H1 (cell line): ENCODE data around the gene FAM83F. TPM values are rescaled to one million over a fixed set of nuclear protein-coding genes. Genes with fewer than 3 reads are reported as not detected.

Experiments
- CTCF ChIA-PET: fragments of 300-600 bp; sonication (Branson Sonifier 250); formaldehyde crosslinking; loops from one replicate; lab custom pipeline; 2021; ENCODE audit not compliant: partially characterized antibody; lab: Charles Lee
- POLR2A ChIA-PET: fragments of 300-600 bp; sonication (Branson Sonifier 250); formaldehyde crosslinking; loops from one replicate; lab custom pipeline; 2021; ENCODE audit warnings: inconsistent platforms; ENCODE audit not compliant: partially characterized antibody; lab: Charles Lee
- DNase-seq, 2 experiments: peaks; one replicate each; pipeline versions ENCODE4 v3.0.0 to v3.0.0-alpha.2; 2010 to 2022; ENCODE audit warnings: low spot score in 2 of 2, low read depth in 1 of 2, mixed read lengths in 1 of 2
- FAIRE-seq: peaks from 2 replicates; lab custom pipeline; 2011; peaks lifted over from hg19 to GRCh38; lab: Jason Lieb, UNC
- H2AFZ ChIP-seq: 2 replicates; pipeline ENCODE4 v1.8.1; 2012; ENCODE audit warnings: low read length, inconsistent platforms
- H2AK5ac ChIP-seq: 2 replicates; pipeline ENCODE4 v1.6.1; 2013; ENCODE audit warnings: low read depth, low read length
- H2BK120ac ChIP-seq: replicated peaks from 2 replicates; pipeline ENCODE3; 2013; ENCODE audit warnings: low read depth, low read length, inconsistent platforms
- H2BK12ac ChIP-seq: 2 replicates; pipeline ENCODE4 v1.6.1; 2013; ENCODE audit warnings: low read depth, low read length
- H2BK15ac ChIP-seq: 2 replicates; pipeline ENCODE4 v1.6.1; 2013; ENCODE audit warnings: low read length
- H2BK20ac ChIP-seq: 2 replicates; pipeline ENCODE4 v1.6.1; 2013; ENCODE audit warnings: low read length
- H2BK5ac ChIP-seq: 2 replicates; pipeline ENCODE4 v1.6.1; 2013; ENCODE audit warnings: low read depth, low read length
- H3K14ac ChIP-seq: 2 replicates; pipeline ENCODE4 v1.6.1; 2013; ENCODE audit warnings: inconsistent platforms; ENCODE audit not compliant: insufficient read length
- H3K18ac ChIP-seq: 2 replicates; pipeline ENCODE4 v1.6.1; 2013; ENCODE audit warnings: low read length; ENCODE audit errors: extremely low read depth
- H3K23ac ChIP-seq: 2 replicates; pipeline ENCODE4 v1.6.1; 2013; ENCODE audit warnings: inconsistent platforms; ENCODE audit not compliant: insufficient read length
- H3K23me2 ChIP-seq: 2 replicates; pipeline ENCODE4 v1.6.1; 2013; ENCODE audit warnings: low read depth, low read length
- H3K27ac ChIP-seq: 2 replicates; pipeline ENCODE4 v1.6.1; 2011; ENCODE audit warnings: low read depth, low read length, inconsistent platforms
- H3K27me3 ChIP-seq, 4 experiments: replicated peaks in 1 of 4; 1 replicate in 1 of 4; 2 replicates in 3 of 4; pipeline versions ENCODE4 v1.6.1 to v1.8.1; 2011 to 2013; ENCODE audit warnings: low read length in 3 of 4, mild to moderate bottlenecking in 3 of 4, inconsistent platforms in 2 of 4, mixed read lengths in 2 of 4, moderate library complexity in 1 of 4; ENCODE audit not compliant: control insufficient read depth in 3 of 4, insufficient read depth in 3 of 4; ENCODE audit errors: extremely low read depth in 1 of 4
- H3K36me3 ChIP-seq, 4 experiments: 2 replicates each; pipeline versions ENCODE4 v1.6.1 to v1.8.1; 2011 to 2013; ENCODE audit warnings: mild to moderate bottlenecking in 4 of 4, low read length in 3 of 4, moderate library complexity in 2 of 4, control low read depth in 1 of 4, inconsistent platforms in 1 of 4; ENCODE audit not compliant: insufficient read depth in 4 of 4, control insufficient read depth in 2 of 4
- H3K4ac ChIP-seq: replicated peaks from 2 replicates; pipeline ENCODE3; 2013; ENCODE audit warnings: low read length, low read depth, mixed read lengths, inconsistent platforms; ENCODE audit not compliant: insufficient read length
- H3K4me1 ChIP-seq, 4 experiments: replicated peaks in 1 of 4; 1 replicate in 1 of 4; 2 replicates in 3 of 4; pipeline versions ENCODE4 v1.6.1 to v1.8.1; 2011 to 2013; ENCODE audit warnings: low read length in 3 of 4, inconsistent platforms in 2 of 4, mixed read lengths in 1 of 4; ENCODE audit not compliant: insufficient read depth in 4 of 4, control insufficient read depth in 3 of 4
- H3K4me2 ChIP-seq, 2 experiments: 2 replicates each; pipeline versions ENCODE4 v1.6.1 to v1.8.1; 2011 to 2013; ENCODE audit warnings: low read depth in 2 of 2, low read length in 2 of 2, control low read depth in 1 of 2, inconsistent platforms in 1 of 2, mild to moderate bottlenecking in 1 of 2; ENCODE audit not compliant: insufficient read depth in 1 of 2
- H3K4me3 ChIP-seq, 4 experiments: fragments of 200-600, 300-600 bp in 1 of 4; sonication (generic), shearing (Covaris generic), sonication (Bioruptor Twin) in 1 of 4; 2 replicates each; pipeline versions ENCODE4 v1.5.1 to v1.8.1; 2011 to 2016; ENCODE audit warnings: low read length in 4 of 4, low read depth in 3 of 4, control low read depth in 2 of 4, inconsistent platforms in 2 of 4, mild to moderate bottlenecking in 2 of 4, mixed read lengths in 1 of 4, moderate library complexity in 1 of 4; ENCODE audit not compliant: insufficient read depth in 2 of 4; ENCODE audit errors: extremely low read depth in 1 of 4
- H3K56ac ChIP-seq: replicated peaks from 2 replicates; pipeline ENCODE3; 2013; ENCODE audit warnings: low read depth, mild to moderate bottlenecking, mixed read lengths, low read length, inconsistent platforms; ENCODE audit not compliant: insufficient read length
- H3K79me1 ChIP-seq: 2 replicates; pipeline ENCODE4 v1.6.1; 2013; ENCODE audit warnings: low read depth, low read length, control low read depth
- H3K79me2 ChIP-seq, 2 experiments: 2 replicates each; pipeline versions ENCODE4 v1.6.1 to v1.8.1; 2012 to 2013; ENCODE audit warnings: low read length in 2 of 2, mild to moderate bottlenecking in 2 of 2, inconsistent platforms in 1 of 2; ENCODE audit not compliant: insufficient read depth in 2 of 2, control insufficient read depth in 1 of 2
- H3K9ac ChIP-seq, 4 experiments: replicated peaks in 1 of 4; 1 replicate in 1 of 4; 2 replicates in 3 of 4; pipeline versions ENCODE4 v1.6.1 to v1.8.1; 2011 to 2013; ENCODE audit warnings: low read depth in 3 of 4, low read length in 3 of 4, control low read depth in 2 of 4, mild to moderate bottlenecking in 2 of 4, moderate library complexity in 2 of 4, inconsistent platforms in 1 of 4; ENCODE audit errors: extremely low read depth in 1 of 4
- H3K9me3 ChIP-seq, 2 experiments: 2 replicates each; pipeline versions ENCODE4 v1.6.1 to v1.8.1; 2012 to 2013; ENCODE audit warnings: mild to moderate bottlenecking in 2 of 2, moderate library complexity in 2 of 2, control low read depth in 1 of 2, inconsistent platforms in 1 of 2, low read depth in 1 of 2, low read length in 1 of 2, mixed read lengths in 1 of 2; ENCODE audit not compliant: insufficient read depth in 2 of 2
- H4K20me1 ChIP-seq, 2 experiments: replicated peaks in 1 of 2; 2 replicates each; pipeline versions ENCODE3 to v1.8.1; 2011 to 2013; ENCODE audit warnings: inconsistent platforms in 2 of 2, low read length in 2 of 2, mild to moderate bottlenecking in 1 of 2; ENCODE audit not compliant: insufficient read depth in 2 of 2, control insufficient read depth in 1 of 2
- H4K5ac ChIP-seq: 2 replicates; pipeline ENCODE4 v1.6.1; 2013; ENCODE audit warnings: low read length, low read depth, mixed read lengths, inconsistent platforms; ENCODE audit not compliant: insufficient read length
- H4K8ac ChIP-seq: 2 replicates; pipeline ENCODE4 v1.8.0; 2013; ENCODE audit warnings: mild to moderate bottlenecking, moderate library complexity, low read length, inconsistent platforms; ENCODE audit not compliant: insufficient read depth; ENCODE audit errors: extremely low read depth
- H4K91ac ChIP-seq: replicated peaks from 2 replicates; pipeline ENCODE3; 2013; ENCODE audit warnings: low read length, mixed read lengths, inconsistent platforms; ENCODE audit not compliant: insufficient read length
- CREB1 ChIP-seq: IDR thresholded peaks from 2 replicates; pipeline ENCODE4 v1.6.1; 2012; ENCODE audit warnings: inconsistent platforms
- CTBP2 ChIP-seq: IDR thresholded peaks from 2 replicates; pipeline ENCODE4 v1.7.0; 2011; ENCODE audit warnings: borderline replicate concordance, mild to moderate bottlenecking, moderate library complexity, mixed read lengths, low read length; ENCODE audit not compliant: insufficient read depth, insufficient read length
- GABPA ChIP-seq: IDR thresholded peaks from 2 replicates; pipeline ENCODE4 v1.6.1; 2011; ENCODE audit warnings: mild to moderate bottlenecking, low read length, moderate library complexity, borderline replicate concordance; ENCODE audit not compliant: insufficient read depth
- NRF1 ChIP-seq: IDR thresholded peaks from 2 replicates; pipeline ENCODE4 v1.6.1; 2011; ENCODE audit warnings: mild to moderate bottlenecking, low read depth, low read length, improper control_type of control experiment
- RAD21 ChIP-seq, 2 experiments: IDR thresholded peaks in 1 of 2; conservative IDR thresholded peaks in 1 of 2; 2 replicates each; pipeline ENCODE4 v1.6.1; 2011; ENCODE audit warnings: low read depth in 2 of 2, low read length in 2 of 2, improper control_type of control experiment in 1 of 2, inconsistent platforms in 1 of 2, mild to moderate bottlenecking in 1 of 2, moderate library complexity in 1 of 2
- SIN3A ChIP-seq, 2 experiments: IDR thresholded peaks in 1 of 2; conservative IDR thresholded peaks in 1 of 2; 2 replicates each; pipeline ENCODE4 v1.6.1; 2011 to 2012; ENCODE audit warnings: low read length in 2 of 2, improper control_type of control experiment in 1 of 2, low read depth in 1 of 2, mild to moderate bottlenecking in 1 of 2
- SRF ChIP-seq: IDR thresholded peaks from 2 replicates; pipeline ENCODE4 v1.6.1; 2011; ENCODE audit warnings: mild to moderate bottlenecking, low read depth, low read length, moderate library complexity
- TAF1 ChIP-seq: IDR thresholded peaks from 2 replicates; pipeline ENCODE4 v1.6.1; 2011; ENCODE audit warnings: mild to moderate bottlenecking, low read depth, low read length
- WGBS, 2 experiments: shearing (Covaris generic) in 1 of 2; methylation state at CpG; one replicate each; pipeline versions ENCODE4 v1.1.6 to v1.1.7; 2013 to 2015; ENCODE audit warnings: low lambda C conversion rate in 2 of 2, mixed read lengths in 2 of 2, inconsistent platforms in 1 of 2, low coverage in 1 of 2, missing lambda C conversion rate in 1 of 2; ENCODE audit not compliant: insufficient replicate concordance in 2 of 2, insufficient coverage in 1 of 2, insufficient read length in 1 of 2; ENCODE audit errors: extremely low coverage in 1 of 2, missing lambda C conversion rate in 1 of 2; 5-methylcytosine and 5-hydroxymethylcytosine counted together
- polyA plus RNA-seq, 7 experiments: library from polyadenylated mRNA; depleted of rRNA in 3 of 7; stranded (reverse) in 5 of 7; unstranded in 2 of 7; fragments of >200 nt in 5 of 7; fragments of 200-250 nt in 2 of 7; gene quantifications; 1 replicate in 5 of 7; 2 replicates in 1 of 7; 4 replicates in 1 of 7; pipeline versions ENCODE4 v1.2.1 to v1.2.3, GENCODE V29; 2011 to 2013; ENCODE audit warnings: missing spikeins in 2 of 7, mixed read lengths in 2 of 7
- total RNA-seq: library from RNA; stranded (reverse); fragmentation: NEBNext Ultra II Directional; extraction: Animal tissue kit (Norgen Biotek cat#: 25700); gene quantifications from 2 replicates; pipeline ENCODE4 v1.2.1, GENCODE V29; 2021

The FAM83F gene
- total and polyA plus RNA-seq, 2 of the 8 experiments (the other 6 are each of a cell fraction or from before 2014, with no cell fraction given), result 8.6 to 18.9 TPM

GRCh38 chr22:40024201-40025061 is 29.7 kb downstream of the FAM83F start:
- Histone ChIP-seq H2BK12ac (no peak overlapping the region), H3K23ac (no peak overlapping the region), H3K18ac (no peak overlapping the region), H2BK20ac (no peak overlapping the region), H3K9ac (no peak overlapping the region), H3K36me3 (peaks cover 0 to 20% (median 7%) of the 10 kb centered on the region in 4 experiments; a peak in 5 of 8 replicates), H3K79me2 (no peaks in the 10 kb centered on the region), H3K4me2 (no peak overlapping the region), H3K4me3 (no peak overlapping the region), H3K27ac (peak overlapping the region; percentile 17; the same call in 1 of the 2 replicates), H2BK120ac (no peak overlapping the region), H2BK15ac (no peak overlapping the region), H4K20me1 (peaks cover 6 to 7% of the 10 kb centered on the region in 2 experiments), H2AFZ (no peak overlapping the region), H4K91ac (no peak overlapping the region), H4K8ac (no peak overlapping the region), H4K5ac (no peak overlapping the region), H2BK5ac (no peak overlapping the region), H3K14ac (no peak overlapping the region), H3K9me3 (no peaks in the 10 kb centered on the region), H3K4me1 (peaks cover 0 to 3% (median 0%) of the 10 kb centered on the region in 4 experiments; a peak in 3 of 7 replicates), H3K4ac (no peak overlapping the region), H3K23me2 (no peaks in the 10 kb centered on the region), H2AK5ac (no peak overlapping the region), H3K56ac (no peak overlapping the region), H3K79me1 (no peaks in the 10 kb centered on the region), H3K27me3 (no peaks in the 10 kb centered on the region)
- DNase-seq (peak in 1 of 2 experiments; percentile 90), FAIRE-seq (peak; percentile 79)
- CTCF ChIA-PET, result interaction anchor here (0.6 to 13.2 kb wide), 73 partner anchors 9 to 528 kb away, joined by 3 to 159 read pairs (median 4); partner anchors contain the start of gene FAM83F
- POLR2A ChIA-PET, result interaction anchor here (0.7 to 2.7 kb wide), 10 partner anchors 15 to 363 kb away, joined by 3 to 13 read pairs (median 3); no protein-coding TSS in a partner anchor
- WGBS, 2 experiments, result 46% methylated on average over 16 of the region's 16 CpGs; no CpG with 5 or more reads in 1 of the 2 experiments
- TF ChIP-seq NRF1, result no peak
- TF ChIP-seq CTBP2, result no peak
- peak in 1 of 2 experiments; percentile 79; a peak in 2 of 4 replicates for TF ChIP-seq SIN3A (conservative IDR thresholded peaks at IDR 0.05 in 1 of 2, IDR thresholded peaks at IDR 0.05 in 1 of 2; ENCODE audit: low read depth in 1 of 2, low read length in 2 of 2)
- TF ChIP-seq TAF1, result no peak
- TF ChIP-seq SRF, result 0 out of 2 replicates have a peak, but pooled peaks have one; percentile 34
- TF ChIP-seq GABPA, result peak; percentile 59; the same call in 1 of the 2 replicates
- peak; percentile 97 to 98 for TF ChIP-seq RAD21 (IDR thresholded peaks at IDR 0.05 in 1 of 2, conservative IDR thresholded peaks at IDR 0.05 in 1 of 2; ENCODE audit: low read depth in 2 of 2, low read length in 2 of 2)
- TF ChIP-seq CREB1, result 0 out of 2 replicates have a peak, but pooled peaks have one; percentile 38
